HG02981 (cell line): Measurements from ENCODE around the gene DMRTC2.
"Not testable (repeated sequence)": the region's sequence is repeated elsewhere in the genome, so short reads cannot be mapped to it uniquely, and the experiment has no call there.

Source experiments
- ATAC-seq: cut with Tn5 transposase; IDR thresholded peaks from one replicate; pipeline ENCODE4 v1.9.1; 2021; ENCODE audit warnings: mild to moderate bottlenecking, moderate library complexity; ENCODE audit not compliant: unreplicated experiment

DMRTC2 gene

DNA sequence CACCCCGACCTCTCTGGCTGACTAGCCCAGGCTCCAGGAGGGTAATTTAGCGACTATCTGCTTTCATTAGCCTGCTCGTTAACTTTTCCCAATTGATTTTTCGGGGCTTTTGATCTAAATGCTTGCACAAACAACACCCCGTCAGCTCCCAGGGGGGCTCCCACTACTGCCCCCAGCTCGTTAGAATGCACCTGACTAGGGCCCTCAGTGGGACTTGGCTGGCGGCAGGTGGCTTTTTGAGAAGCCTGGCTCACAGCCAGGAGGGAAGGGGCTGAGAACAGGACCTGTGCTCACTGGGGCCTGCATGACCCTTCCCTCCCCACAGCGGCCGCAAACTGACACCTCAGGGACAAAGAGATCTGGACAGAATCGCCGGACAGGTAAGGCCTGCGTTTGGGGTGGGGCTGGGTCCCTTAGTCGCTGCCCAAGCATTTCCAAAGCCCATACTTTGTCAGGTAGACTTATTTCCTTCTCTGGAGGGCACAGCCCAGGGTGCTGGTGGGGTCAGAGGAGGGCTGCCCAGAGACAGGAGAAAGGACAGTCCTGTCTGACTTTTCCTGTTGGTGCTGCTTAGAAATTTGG is 24.6 kb downstream of the DMRTC2 start:
- ATAC-seq, result no peak

DNA sequence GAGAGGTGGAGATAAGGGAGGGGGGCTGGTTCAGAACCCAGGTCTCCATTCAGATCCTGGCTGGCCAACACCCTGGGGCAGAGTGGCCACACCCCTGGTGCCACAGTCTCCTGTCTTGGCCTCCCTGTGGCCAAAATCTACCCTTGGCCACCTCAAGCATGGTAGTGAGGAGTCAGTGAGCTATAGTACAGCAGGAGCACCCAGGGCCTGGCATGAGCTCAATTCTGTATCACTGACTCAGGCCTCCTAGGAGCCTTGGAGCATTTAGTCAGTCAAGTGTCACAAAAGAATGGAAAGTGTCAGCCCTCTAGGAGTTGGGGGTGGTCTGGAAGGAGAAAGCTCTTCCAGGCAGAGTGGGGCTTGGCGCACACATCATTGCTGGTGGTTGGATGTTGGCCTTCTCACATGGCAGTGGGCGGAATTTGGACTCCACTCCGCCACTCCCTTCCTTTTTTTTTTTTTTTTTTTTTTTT is 25.6 kb downstream of the DMRTC2 start:
- ATAC-seq, result no peak

DNA sequence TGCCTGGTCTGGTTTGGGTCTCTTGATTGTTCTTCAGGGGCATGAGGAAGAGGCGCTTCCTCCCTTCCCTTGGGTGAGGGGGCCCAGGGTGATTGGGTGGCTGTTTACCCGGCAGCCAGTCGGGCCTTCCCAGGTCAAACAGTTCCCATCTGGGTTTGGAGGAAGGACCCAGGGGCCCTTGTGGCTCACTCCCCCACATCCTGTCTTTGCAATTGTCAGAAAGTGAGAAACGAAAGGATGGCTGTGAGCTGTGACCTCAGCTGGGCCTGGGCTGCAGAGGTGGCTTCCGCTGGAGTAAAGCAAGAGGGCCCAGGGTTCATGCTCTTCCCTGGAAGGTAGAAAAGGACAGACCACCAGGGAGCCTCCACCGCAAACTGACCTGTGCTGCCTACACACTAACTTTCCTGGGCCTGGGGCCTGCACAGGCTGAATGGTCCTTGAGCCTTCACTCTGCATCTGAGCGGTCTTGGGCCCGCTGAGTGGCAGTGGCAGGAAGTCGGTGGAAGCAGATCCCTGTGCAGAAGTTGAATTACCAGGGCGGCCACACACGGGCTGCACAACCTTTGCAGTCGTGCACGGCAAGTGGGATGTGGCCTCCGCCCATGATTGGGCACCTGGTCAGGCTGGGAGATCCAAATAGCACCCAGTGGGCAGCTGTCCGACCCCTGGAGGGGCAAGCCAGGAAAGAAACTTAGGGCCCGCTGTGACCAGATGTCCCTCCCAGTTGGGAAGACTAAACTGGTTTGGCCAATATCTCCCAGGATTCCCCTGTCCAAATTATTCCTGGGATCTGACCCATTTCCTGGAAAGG is 26.9 kb downstream of the DMRTC2 start:
- no peak for ATAC-seq

DNA sequence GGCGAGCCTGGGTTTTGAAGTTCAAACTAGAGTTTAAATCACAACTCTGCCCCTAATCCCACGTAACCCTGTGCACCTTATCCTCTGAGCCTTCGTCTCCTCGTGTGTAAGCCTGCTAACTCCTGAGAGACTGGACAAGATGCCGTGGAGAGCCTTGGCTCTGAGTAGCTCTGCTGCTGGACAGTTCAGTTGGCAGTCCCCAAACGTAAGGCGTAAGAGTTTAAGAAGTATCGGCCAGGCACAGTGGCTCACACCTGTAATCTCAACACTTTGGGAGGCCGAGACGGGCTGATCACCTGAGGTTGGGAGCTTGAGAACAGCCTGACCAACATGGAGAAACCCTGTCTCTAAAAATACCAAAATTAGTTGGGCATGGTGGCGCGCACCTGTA is 27.5 kb downstream of the DMRTC2 start:
- ATAC-seq, result no peak

DNA sequence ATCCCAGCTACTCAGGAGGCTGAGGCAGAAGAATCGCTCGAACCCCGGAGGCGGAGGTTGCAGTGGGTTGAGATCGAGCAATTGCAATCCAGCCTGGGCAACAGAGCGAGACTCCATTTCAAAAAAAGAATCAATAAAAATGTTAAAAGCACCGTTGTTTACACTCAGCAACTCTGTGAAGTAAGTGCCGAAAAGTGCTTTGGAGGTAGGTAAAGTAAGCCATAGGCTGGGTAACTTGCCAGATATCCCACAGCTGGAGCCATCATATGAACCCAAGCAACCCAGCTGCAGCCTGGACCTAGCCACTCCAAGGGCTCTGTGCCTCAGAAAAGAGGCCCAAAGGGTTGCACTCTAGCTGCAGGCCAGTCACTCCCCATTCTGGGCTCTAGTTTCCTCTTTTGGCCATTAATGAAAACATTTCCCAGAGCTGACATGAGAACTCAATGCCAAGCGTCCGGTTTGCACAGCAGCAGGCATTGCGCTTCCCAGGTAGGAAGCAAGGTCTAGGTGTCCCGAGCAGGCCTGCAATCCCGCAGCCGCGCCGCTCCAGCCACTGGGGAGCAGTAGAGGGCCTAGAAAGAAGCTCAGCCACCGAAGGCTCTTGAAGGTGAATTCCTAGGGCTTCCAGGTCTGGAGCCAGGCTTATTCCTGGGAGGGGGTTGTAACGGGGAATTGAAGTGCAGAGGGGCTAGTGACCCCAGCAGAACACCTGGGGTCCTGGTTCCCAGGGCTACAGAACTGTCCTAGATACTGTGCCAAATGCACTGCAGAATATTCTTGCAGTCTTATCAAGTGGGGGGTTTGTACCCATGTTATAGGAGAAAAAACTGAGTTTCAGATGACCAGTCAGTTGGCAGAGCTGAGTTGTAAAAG is 28.2 kb downstream of the DMRTC2 start:
- ATAC-seq, result no peak

DNA sequence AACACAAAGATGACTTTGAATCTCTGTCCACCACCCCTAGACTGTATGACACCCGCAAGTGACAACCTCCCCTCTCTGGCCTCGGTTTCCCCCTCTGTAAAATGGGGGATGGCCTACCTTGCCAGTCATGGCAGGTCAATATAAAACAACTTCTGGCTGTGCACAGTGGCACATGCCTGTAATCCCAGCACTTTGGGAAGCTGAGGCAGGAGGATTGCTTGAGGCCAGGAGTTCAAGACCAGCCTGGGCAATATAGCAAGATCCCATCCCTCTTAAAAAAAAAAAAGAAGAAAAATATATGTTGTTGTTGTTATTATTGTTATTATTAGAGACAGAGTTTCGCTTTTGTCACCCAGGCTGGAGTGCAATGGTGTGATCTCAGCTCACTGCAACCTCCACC is 31.1 kb downstream of the DMRTC2 start:
- ATAC-seq, result not testable (repeated sequence)

DNA sequence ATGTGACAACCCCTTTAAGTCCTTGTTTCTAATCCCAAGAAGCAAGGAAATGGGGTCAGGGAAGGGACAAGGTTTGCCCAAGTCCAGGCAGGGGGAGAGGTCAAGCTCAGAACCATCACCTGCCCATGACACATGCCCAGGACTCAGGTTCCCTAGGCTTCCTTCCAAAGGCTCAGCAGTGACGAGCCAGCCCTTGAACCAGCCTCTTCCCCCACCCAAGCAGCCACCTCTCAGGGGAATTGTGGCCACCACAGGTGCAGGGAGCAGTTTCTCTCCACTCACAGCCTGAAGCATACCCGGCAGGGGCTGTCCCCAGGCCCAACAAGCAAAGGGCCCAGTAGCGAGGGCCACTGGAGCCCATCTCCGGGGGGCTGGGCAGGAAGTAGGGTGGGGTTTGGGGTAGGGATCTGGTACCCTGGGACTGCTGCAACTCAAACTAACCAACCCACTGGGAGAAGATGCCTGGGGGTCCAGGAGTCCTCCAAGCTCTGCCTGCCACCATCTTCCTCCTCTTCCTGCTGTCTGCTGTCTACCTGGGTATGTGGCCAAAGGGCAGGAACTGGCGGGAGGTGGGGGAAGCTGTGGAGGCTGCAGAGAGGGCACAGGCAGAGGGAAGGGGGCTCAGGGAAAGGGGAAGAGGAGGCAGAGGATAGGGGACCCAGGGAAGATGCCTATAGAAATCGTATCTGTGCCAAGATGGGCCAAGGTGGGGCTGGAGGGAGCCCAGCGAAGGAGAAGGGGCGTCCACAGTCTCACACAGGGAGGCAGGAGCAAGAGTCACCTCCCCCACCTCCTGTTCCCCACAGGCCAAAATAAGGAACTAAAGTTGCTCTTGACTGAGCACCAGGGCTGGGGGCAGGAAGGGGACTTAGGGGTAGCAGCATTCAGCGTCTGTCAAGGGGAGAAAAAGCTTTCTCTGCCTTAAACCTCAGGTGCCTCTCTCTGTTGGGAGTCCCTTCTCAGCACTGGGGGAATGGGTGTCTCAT is 32.3 kb downstream of the DMRTC2 start, which contains the start of gene CD79A:
Gene CD79A (plus strand): TSS at position 433 of the 986 bp plus-strand sequence. CDS start 26 bp downstream, at position 459.
- peak; percentile 59 for ATAC-seq

DNA sequence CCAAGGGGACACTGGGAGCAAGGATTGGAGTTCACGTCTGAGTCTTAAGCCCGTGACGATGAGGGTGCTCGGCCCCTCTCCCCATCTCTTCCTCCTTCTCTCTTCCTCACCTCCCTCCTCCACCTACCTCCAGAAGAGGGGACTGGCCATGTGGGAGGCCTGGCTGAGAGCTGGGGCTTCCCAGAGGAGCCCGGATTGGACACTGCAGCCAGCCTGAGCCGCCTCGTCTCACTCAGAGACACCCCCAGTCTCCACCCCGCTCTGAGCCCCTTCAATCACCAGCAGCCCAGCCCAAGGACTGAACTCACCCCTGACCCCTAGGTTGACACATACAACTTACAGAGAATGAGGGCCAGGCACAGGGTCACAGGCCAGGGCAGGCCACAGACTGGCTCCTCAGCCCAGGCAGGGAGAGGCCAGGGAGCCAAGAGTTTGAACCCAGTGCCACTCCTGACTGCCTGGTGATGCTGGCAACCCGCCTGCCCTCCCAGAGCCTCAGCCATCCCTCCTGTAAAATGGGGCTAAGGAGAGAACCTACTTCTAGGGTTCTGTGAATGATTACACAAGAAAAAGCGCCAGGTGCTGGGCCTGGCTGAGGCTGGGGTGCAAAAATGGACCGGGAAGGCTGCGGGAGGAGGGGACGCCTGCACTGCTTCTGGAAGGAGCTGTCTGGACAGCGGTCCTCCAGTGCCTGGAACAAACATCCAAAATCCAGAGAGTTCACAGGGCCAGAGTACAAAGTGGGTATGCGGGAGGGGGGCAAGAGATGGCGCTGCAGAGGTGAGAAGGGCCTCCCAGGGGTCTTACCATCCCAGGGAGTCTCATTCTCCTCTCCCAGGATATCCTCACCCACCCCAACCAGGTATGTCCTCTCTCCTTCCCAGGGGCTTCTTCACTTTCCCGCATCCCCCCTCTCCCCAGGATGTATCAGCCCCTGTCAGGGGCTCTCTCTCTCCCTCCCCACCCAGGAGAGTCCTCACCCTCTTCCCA is 33.4 kb downstream of the DMRTC2 start:
- no peak for ATAC-seq

DNA sequence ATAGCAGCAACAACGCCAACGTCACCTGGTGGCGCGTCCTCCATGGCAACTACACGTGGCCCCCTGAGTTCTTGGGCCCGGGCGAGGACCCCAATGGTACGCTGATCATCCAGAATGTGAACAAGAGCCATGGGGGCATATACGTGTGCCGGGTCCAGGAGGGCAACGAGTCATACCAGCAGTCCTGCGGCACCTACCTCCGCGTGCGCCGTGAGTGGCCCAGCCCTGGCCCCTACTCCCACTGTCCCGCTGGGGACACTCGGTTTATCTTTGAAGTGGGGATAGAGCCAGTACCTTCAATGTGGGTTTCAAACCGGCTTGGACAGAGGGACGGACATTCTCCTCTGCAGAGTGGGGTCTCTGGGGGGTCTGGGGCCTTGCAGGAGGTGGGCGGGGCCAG is 34.2 kb downstream of the DMRTC2 start:
- ATAC-seq, result no peak

DNA sequence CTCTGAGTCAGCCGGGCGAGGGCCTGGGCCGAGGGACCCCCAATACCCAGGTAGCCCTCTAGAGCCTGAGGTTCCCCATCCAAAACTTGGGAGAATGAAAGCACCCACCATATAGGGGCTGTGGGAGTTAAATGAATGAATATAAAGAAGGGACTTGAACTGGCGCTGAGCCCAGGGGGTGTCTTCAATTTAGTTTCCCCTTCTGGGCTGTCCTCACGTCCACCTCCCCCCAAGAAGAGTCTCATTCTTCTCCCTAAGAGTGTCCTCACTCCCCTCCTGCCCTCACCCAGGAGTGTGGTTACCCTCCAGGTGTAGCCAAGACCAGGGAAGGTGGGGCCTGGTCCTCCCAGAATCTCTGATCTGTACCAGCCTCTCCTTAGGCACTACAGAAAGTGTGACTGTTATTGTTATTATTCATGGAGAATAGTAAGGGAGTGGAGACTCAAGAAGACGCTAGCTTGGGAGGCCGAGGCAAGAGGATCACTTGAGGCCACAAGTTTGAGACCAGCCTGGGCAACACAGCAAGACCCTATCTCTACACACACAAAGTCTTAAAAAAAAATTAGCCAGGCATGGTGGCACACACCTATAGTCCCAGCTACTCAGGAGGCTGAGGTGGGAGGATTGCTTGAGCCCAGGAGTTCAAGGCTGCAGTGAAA is 35.0 kb downstream of the DMRTC2 start:
- ATAC-seq, result no peak

DNA sequence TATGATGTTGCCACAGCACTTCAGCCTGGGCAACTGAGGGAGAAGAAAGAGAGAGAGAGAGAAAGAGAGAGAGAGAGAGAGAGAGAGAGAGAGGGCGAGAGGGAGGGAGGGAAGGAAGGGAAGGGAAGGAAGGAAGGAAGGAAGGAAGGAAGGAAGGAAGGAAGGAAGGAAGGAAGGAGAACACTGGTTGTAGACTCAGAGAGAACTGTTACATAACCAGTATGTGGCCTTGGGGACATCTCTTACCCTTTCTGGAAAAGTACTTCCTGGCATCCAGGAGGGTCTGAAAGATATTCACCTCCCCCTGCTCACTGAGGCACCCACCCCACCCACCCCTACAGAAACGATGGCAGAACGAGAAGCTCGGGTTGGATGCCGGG is 35.5 kb downstream of the DMRTC2 start:
- no peak for ATAC-seq

DNA sequence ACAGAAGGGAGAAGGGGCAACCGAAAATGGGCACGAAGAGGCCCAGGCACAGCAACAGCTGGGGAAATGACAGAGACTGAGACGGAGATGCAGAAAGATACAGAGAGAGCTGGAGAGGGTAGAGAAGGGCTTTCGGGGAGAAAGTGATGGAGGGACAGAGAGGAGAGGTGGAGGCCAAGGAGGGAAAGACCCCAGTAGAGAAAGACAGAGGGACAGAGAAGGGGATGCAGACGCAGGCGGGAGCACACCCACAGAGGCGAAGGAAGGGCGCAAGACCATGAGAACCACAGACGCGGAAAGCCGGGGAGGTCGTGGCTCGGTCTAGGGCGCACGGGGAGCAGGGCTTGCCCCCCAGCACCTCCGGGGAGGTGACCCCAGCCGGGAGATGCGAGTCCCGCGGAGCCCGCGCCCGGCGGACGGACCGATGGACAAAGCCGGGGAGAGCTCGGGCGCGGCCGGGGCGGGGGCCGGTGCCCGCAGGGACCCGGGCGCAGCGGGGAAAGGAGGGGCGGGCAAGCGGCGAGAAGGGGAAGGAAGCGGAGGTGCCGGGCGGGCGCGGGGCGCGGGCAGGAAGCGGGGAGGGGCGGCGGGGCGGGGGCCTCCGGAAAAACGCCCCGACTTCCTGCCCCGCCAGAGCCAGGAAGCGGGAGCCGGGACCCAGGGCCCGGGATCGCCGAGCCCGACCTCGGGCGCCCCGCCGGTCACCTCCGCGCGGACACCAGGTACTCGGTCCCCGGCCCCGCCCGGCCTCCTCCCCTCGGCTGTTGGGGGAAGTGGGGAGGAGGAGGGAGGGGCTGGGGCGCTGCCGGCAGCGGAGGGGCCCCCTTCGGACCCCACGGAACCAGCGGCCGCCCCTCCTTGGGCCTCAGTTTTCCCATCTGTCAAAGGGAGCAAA is 38.0 kb downstream of the DMRTC2 start, which contains the start of gene ARHGEF1:
Gene ARHGEF1 (plus strand): TSS at position 617 of the 895 bp plus-strand sequence. CDS start 4,899 bp downstream, outside the sequence.
- ATAC-seq, result no peak

DNA sequence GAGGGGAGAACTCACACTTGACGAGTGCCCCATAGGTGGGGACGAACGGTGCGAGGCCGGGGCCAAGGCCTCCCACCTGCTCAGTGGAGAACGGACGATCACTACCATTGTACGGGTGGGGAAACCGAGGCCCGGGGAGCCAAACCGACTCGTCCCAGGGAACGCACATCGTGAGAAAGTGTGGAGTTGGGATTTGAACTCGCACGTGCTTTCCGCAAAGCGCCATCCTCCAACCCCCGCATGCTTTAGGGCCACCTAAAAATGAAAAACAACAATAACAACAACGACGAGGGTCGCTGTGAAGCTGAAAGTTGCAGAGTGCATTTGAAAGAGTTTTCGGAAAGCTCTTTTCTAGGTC is 38.6 kb downstream of the DMRTC2 start:
- no peak for ATAC-seq

DNA sequence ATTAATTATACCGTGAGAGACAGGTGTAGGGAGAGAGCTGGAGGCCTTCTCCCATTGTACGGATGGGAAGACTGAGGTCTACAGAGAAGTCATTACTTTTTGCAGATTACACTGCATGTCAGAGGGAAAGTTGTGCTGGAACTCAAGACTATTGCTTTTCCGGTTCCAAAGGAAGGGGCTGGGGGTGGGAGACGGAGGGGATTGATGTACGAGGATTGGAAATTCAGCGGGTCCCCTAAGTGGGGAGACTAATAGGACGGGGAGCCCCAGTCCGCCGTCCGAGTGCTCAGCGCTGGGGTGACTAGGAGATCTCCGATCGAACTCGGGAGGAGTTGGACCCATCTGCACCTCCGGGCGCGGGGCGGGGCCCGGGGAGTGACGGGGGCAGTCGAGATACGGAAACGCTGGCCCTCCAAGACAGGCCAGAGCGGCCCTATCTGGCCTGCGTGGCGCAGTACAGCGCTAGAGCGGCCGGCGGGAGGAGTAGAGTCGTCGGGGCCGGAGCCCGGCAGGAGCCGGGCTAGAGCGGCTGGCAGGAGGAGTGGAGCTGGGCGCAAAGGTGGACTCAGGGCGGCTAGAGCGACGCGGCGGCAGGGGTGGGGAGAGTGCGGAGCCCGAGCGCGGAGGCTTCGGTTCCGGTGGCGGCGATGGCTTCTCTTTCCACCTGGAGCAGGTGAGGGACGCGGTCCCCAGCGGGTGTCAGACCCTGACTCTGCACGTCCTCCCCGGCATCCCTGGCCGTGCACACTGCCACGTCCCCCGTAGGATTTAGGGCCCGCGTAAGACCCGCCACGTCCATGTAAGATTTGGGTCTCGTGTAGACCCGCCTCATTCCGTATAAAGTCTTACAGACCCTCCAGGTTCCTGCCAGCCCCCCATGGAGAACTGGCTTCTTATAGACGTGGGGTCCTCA is 39.2 kb downstream of the DMRTC2 start:
- peak; percentile 76 for ATAC-seq

DNA sequence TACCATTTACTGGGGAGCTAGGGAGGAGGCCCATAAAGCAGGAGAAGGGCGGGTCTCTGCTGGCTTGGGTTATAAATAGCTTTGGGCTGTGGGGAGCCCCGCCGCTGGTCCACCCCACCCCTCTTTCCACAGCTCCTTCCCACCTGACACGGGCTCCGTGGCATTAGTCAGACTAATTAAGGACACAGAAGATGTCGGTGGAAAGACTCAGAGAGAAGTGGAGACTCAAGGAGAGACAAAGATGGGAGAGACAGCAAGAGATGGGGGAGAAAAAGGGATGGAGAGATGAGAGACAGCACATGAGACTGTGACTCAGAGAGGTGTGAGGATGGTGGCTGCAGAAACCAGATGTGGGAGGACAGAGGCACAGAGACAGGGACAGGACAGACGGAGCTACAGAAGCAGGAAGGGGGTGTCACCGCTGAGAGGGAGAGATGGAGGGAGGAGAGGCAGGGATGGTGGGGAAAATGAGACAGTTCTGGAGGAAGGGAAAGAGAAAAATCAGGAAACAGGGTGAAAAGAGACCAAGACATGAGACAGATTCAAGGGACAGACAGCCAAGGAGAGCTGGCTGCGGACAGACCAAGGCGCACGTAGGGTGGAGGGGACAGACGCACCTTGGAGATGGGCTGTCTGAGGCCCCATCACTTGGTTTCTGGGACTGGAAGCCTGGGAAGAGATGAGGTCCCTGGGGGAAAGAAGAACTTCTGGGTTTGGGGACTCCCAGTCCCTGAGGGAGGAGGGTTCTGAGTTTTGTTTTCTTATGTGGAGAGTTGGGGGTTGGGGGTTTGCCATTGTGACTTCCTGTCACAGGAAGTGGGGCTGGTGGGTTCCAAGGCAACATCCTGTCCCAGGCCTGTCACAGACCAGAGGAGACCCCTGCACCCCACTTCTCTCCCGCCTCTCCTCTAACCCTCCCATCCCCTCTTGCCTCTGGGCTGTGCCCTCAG is 42.2 kb downstream of the DMRTC2 start:
- ATAC-seq, result no peak
